ENCODE measurements around the gene UROS.

DNA sequence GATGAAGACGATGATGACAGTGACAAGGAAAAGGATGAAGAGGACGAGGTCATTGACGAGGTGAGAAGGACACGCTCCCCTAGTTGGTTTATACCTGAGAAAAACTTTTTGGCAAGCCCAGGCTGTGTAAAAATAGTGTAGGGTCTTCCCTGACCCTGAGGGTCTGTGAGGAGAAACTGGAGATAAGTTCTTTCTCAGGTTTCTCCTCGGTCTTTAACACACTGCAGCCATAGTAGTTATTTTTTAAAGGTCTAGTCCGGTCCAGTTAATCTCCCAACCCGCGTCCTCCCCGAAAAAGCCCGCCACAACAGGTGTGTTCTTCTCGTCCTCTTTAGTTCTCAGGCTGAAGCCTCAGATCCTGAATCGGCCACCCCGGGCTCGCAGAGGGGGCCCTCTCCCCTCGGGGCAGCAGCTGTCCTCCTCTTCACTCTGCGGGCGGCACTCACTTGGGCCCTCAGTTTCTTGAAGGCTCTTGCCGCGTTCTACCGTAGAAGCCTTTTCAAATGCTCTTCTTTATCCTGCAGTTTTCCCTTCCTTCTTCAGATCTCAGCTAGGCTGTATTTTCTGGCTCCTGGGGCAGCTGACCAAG, 699 bp upstream of the UROS start:
- TF ChIP-seq, protein P1, sequence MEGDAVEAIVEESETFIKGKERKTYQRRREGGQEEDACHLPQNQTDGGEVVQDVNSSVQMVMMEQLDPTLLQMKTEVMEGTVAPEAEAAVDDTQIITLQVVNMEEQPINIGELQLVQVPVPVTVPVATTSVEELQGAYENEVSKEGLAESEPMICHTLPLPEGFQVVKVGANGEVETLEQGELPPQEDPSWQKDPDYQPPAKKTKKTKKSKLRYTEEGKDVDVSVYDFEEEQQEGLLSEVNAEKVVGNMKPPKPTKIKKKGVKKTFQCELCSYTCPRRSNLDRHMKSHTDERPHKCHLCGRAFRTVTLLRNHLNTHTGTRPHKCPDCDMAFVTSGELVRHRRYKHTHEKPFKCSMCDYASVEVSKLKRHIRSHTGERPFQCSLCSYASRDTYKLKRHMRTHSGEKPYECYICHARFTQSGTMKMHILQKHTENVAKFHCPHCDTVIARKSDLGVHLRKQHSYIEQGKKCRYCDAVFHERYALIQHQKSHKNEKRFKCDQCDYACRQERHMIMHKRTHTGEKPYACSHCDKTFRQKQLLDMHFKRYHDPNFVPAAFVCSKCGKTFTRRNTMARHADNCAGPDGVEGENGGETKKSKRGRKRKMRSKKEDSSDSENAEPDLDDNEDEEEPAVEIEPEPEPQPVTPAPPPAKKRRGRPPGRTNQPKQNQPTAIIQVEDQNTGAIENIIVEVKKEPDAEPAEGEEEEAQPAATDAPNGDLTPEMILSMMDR (IDR thresholded peaks at IDR 0.05 in 8 of 11, conservative IDR thresholded peaks at IDR 0.05 in 3 of 11), result no peak
- no peak for TF ChIP-seq POLR2A (IDR thresholded peaks at IDR 0.05)
- TF ChIP-seq POLR2AphosphoS5 (IDR thresholded peaks at IDR 0.05), result no peak

Measured in spleen (tissue), 7 donors.